ENCODE data around the gene CALN1.

The CALN1 gene

DNA sequence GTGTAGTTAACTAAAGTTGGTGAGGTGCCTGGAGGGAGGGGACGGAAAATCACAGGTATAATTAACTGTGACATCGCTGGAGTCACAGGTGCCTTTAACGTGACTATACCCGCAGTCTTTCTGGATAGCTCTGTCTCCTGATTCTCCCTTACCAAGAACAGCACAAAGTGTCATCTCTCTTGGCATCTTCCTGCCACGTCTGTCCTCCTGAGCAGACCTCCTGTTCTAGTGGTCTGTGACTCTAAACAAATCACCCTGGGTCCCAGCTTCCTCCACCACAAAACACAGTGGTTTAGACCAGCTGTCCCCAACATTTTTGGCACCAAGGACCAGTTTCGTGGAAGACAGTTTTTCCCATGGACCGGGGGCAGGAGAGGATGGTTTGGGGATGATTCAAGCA, 90.5 kb downstream of the CALN1 start:
- no peak for DNase-seq

DNA sequence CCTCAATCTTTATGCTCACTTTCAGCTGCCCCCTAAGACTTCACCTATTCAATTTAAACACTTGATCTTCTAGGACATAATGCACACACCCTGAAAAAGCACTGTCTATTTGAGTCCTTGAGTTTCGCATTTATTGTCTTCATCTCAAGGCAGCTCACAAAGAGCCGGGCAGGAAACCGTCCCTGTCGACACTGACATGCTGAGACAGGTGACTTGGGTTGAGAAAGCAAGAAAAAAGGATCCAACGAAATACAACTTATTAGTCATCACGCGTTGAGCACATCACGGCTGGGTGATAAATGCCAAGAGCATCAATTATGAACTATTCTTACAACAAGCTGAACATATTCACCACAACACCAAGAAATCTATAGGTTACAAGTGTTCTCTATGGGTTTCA, 91.1 kb downstream of the CALN1 start:
- no peak for DNase-seq

DNA sequence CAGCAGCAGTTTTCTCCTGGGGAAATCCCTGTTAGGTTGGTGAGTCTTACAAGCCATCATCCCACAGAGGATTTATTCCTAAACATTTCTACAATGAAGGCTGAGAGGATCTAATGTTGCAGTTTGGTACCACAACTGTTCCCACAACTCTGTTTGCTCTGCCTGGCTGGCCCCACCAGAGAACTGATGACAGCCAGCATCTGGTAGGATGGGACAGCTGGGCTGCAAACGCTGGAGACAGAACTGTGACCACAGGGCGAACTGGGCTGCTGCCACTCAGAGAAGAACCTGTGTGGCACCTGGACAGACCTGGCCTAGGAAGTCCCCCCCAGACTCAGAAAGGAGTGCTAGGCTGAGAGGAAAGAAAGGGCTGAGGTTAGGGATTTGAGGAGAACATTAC, 94.8 kb downstream of the CALN1 start:
- no peak for DNase-seq

DNA sequence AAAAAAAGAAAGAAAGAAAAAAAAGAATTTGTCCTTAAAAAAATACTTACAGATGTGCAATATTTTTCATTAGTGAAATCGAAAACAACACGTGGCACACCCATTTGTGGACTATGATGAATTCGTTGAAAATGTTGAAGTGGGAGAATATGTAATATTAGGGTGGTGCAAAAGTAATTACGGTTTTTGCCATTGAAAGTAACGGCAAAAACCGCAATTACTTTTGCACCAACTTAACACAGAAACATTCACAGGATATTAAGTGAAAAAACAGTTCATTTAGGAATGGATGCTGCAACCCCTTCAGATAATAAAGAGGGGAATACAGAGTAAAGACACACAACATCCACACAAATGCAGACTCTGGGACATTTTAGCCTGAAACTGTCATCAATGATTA, 96.0 kb downstream of the CALN1 start:
- no peak for DNase-seq

DNA sequence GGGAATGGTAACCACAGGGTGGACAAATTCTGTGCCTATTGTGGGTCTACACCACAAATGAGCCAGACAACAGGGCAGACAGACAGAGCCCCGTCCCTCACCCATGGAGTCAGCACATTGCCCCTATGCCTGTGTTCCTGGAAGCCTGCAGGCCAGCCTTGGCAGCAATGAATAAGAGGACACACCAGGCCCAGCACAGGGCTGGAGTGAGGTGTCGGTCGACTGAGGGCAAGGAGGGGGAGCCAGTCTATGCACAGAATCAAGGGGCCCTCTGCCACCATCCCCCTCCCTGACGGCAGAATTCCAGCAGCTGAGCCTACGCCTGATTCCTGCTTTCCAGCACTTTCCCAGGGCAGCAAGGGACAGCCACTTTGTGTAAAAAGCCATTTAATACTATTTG, 98.2 kb downstream of the CALN1 start:
- no peak for DNase-seq

DNA sequence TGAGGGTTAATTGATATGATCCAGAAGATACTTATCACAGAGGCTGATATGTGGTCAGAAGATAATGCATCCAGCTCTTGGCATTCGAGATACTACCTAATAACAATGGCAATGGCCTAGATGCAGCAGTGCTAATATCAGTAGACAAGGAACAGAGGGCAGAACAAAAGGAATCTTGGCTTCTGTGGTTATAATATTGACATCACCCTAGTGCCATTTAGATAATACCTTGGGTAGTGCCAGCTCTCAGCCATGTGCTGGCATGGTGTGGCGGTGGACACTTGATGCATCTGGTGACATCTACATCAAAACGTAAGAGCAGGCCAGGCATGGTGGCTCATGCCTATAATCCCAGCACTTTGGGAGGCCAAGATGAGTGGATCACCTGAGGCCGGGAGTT, 101.8 kb downstream of the CALN1 start:
- no peak for DNase-seq

DNA sequence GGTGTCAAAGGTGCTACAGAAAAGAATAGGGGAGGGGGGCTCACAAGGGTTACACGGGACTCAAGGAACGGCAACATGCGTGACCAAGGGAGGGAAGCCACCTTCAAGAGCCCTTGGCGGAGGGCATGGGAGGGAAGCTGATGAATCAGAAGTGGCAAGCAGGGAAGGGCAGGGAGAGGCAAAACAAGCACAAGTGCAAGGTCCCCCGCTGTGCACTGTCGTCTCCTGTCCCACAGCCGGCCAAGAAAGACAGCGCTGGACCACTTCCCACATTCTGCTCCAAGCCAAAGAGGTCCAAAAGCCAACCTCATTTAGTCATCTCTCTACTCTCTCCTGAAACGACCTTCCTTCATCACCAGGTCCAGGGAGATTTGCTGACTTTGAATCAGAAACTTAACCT, 102.7 kb downstream of the CALN1 start:
- no peak for DNase-seq

DNA sequence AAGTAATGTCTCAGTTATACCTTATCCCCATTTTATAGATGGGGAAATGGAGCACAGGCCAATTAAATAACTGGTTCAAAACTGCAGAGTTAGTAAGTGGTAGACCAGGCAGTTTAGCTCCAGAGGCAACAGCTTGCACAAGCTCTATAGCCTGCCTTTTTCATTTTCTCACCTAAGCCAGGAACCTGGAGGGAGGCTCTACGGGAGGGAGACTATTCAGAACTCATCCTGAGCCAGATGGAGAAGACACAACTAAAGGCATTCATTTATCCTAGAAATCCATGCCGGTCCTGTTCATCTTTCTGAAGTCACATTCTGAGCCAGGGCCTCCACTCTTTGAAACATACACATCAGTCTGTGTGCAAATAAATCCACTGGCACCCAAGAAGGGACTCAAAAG, 103.2 kb downstream of the CALN1 start:
- DNase-seq: no peak

DNA sequence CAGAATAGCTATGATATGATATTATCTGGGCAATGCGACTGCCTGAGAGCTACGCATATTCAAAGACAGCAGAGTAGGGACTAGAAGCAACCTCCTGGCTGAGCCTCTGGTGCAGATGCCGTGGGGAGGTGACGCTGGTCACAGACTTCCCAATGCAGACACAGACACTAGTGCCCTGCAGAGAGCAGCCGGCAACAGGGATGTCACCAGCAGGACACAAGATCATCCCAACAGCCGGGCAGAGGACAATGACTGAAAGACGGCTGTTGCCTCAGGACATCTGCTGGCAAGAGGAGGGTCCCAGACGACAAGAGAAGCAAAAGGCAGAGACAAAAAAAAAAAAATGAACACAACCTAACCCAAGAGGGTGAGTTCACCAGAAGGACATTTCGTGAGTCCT, 104.6 kb downstream of the CALN1 start:
- no peak for DNase-seq

DNA sequence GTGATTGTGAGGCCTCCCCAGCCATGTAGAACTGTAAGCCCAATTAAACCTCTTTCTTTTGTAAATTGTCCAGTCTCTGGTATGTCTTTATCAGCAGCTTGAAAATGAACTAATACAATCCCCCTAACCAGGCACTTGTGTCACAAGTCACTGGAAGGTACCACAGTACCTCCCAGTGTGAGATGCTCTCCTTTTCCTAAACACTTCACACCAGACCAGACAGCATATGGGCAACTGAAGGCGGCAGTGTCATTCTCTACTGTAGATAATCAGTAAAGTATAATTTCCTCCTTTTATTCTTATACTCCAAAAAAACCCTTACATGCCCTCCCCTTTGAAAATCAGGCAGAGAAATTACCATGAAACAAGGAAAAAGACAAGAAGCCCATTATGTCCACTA, 113.2 kb downstream of the CALN1 start:
- DNase-seq: no peak

DNA sequence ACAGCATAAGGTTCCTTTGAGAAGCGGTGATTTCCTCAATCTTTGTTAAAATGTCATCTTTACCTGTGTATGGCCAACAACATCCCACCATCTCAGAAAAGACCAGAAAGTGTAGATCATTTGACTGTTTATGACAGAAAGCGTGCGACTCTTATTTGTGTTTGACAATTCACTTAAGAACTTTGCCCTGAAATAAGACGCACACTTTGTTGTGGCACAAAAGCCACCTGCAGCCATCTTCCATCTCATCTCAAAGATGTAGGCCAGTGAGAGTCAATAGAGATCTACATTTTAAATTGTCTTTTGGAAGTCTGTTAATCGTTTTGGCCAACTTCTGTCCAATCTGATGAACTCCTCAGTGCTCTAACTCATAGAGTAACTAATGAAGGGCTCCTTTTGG, 114.0 kb downstream of the CALN1 start:
- no peak for DNase-seq

DNA sequence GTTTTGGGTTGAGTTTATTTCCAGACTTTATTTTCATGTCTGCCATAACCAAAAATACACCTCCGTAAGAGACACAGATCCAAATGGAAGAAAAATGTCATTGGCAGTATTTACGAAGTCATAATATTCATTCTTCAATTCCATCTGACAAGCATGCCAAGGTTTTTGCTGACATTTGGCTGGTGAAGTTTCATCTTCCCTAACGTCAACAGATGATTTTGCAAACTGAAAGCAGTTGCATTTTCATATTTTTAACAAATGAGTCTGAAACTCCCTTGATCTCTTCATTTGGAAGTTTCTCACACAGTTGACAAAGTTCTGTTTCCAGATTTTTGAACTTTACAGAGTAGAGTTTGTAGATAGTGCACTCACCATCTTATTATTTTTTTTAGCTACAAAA, 114.5 kb downstream of the CALN1 start:
- no peak for DNase-seq

DNA sequence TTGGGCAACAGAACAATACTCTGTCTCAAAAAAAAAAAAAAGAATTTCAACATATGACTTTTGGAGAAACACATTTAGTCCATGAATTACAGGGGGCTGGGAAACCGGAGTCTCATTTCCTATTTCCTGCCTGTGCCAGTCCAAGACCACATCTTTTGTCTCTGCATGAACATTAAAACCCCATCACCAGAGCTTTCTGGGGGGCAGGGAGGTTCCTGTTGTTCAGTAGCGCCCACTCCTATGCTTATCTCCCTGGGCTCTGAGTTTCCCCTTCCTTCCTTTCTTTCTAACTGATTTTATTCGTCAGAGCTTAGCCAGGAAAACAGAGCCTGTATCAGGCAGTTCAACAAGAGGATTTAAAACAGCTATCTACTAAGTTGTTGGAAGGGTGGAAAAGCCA, 119.3 kb downstream of the CALN1 start:
- no peak for DNase-seq

DNA sequence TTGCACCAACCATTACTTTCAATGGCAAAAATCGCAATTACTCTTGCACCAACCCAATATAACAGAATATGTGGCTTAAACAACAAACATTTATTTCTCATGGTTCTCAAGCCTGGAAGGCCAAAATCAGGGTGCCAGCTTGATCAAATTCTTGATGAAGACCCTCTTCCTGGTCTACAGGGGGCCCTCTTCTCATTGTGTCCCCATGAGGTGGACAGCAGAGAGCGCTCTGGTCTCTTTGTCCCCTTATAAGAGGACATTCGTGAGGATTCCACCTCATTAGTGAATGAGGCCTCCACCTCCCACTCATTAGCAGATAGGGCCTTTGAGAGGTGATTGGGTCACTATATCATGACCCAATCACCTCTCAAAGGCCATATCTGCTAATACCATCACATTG, 120.0 kb downstream of the CALN1 start:
- no peak for DNase-seq

DNA sequence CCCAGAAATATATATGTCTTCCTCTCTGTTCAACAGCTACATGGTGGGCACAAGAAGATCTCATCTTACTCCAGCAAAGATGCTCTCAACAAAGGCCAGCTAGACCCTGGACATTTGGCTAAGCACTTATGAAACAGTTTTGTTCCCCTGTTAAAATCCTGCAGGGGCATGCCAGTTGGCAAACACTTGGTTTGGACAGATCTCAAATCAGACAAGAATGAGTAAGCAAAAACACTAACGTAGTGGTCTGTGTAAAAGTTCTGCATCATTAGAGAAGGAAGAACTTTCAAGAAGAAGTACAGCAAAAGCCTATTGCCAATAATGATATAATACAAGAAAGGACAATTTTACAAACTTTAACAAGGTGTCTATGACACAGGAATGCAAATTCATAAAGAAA, 125.6 kb downstream of the CALN1 start:
- DNase-seq: no peak

DNA sequence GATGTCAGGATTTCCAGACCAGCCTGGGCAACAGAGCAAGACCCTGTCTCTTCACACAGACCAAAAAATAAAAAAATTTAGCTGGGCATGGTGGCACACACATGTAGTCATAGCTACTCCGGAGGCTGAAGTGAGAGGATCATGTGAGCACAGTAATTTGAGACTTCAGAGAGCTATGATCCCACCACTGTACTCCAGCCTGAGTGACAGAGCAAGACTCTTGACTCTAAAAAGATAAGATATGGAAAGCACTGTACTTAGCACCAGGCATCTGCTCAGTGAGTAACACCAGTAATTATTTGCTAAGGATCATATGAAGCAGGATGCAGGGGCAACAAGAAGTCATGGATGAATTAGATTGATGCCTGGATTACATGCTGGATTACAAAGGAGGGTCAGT, 128.8 kb downstream of the CALN1 start:
- DNase-seq: no peak

DNA sequence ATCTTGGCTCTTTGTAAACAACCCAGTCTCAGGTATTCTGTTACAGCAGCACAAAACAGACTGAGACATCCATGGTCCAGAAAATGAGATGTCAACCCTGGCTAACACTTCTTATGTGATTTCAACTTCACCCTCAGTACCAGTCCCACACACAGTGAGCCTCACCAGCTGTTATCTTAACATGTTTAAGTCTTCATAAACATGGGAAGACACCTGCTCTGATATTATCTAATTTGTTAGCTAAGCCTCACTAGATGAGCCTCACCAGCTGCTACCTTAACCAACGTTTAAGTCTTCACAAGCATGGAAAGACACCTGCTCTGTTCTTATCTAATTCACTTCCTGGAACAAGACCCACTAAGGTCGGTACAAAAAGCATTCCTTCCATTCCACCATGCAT, 130.8 kb downstream of the CALN1 start:
- no peak for DNase-seq

DNA sequence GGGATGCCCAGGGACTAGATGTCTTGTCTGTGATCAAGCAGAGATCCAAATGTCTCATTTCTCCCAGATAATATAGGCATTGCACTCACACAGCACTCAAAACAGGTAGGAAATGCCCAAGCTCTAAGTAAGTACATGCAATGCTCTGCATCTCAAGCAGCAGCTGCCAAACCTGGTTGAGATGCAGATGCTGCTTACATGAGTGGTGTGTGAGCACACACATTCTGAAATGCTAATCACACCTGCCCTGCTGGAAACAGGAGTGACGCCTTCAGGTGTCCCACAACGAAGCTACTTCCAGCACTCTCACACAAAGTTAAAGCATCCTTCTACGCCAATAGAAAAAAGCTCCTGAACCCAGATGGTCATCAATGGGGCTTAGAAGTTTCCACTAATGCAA, 132.9 kb downstream of the CALN1 start:
- no peak for DNase-seq

DNA sequence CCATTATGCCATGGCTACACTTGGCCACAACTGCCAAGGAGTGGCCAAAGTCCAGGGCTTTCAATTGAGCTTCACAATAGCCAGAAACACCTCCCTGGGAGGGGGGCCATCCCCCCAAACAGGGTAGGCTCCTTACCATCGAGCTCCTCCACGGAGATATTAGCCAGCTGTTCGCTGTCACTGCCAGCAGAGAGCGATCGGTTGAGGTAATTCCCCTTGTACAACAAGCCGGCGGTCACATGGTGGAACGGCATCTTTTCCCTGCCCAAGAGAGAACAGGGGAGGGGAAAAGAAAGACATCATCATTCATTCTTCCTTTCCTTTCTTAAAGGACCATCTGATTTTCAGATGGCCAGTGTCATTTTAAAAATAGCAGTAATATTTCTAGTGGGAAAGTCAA, 133.6 kb downstream of the CALN1 start:
- DNase-seq: no peak

DNA sequence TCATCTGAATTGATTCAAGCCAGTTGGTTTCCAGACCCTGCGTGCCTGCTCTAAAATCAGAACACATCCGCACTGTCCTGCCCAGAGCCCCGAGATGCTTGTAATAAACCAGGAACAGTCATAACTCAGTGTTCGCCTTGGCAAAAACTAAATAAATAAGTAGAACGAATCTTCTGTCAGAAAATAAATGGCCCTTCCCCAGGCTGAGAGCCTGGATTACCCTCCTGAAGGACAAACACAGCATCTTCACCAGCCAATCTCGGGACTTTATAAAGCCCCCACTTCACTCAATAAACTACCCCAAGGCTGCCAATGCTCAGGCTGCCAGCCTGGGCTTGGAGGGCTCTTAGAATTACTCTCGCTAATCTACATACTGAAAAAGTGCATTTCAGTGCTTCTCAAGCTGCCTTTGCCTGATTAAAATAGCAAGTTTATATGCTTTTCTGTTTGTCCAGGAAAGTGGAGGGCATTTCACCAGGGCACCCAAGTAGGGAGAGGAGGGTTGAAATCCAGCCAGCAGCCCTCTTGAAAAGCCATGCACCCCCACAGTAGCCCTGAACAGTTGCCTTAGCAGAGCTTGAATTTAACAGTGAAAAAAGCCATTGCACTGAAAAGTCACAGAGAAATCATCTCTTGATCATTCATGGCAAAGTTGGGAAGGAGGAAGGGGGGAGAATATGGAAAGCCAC, 136.6 kb downstream of the CALN1 start:
- no peak for DNase-seq

DNA sequence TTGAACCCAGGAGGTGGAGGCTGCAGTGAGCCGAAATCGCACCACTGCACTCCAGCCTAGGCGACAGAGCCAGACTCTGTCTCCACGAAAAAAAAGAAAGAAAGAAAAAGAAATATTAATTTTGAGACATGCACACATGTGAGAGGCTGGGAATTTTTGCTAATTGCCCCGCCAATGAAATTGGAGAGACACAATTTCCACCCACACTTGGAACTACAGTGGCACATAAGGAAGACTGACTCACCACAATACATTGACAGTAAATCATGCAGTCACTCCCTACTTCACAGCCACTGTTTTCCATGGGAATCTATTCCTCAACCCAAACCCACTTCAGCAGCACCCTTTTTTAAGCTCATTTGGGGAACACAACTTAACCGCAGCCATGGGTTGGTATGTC, 139.7 kb downstream of the CALN1 start:
- DNase-seq: no peak

DNA sequence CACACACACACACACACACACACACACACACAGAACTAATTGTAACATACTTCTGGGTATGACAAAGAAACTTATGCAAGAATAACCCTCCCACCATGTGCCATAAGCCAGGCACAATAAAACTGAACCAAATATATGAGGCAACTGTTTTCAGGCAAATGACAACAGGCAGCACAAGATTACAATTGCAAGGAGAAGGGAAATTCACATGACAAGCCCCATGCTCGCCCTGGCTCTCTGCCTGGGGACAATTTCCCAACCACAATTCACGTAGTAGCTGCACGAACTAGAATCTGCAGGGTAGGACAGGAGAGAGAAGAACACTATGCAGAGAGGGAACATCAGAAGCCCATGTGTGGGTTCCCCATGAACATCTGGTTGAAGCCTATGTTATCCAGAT, 143.3 kb downstream of the CALN1 start:
- DNase-seq: no peak

DNA sequence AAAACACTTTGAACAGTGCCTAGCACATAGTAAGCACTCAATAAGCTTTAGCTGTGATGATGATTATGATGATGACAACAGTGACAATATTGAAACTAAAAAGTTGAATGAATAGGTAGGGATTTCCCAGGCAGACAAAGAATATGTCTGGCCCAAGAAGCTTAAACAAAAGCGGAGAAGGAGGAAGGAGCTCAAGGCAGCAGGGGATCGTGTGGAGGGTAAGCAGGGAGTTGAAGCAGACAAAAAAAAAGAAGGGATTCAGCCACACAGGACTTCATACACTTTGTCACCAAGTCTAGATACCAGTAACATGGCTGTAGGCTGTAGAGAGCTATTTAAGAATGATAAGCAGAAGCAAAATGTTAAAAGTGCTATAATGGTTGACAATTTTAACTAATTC, 144.0 kb downstream of the CALN1 start:
- DNase-seq: no peak

DNA sequence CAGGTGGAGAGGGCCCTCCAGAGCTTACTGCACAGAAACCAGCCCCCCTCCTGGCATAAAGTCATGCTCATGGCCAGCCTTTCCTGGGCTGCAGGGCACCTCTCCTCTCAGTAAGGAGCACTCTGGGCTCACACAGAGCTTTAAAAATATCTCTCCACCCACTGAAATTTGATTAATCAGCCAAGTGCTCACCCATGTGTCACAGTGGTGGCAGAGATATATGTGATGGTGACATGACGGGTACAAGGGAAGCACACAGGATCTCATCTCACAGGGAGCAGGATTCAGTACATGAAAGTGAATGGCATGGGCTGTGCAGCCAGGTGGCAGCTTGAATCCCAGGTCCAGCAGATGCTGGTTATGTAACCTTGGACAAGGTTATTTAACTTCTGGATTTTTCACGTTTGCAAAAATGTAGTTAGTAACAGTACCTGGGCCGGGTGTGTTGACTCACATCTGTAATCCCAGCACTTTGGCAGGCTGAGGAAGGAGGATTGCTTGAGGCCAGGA, 144.8 kb downstream of the CALN1 start:
- DNase-seq: no peak

DNA sequence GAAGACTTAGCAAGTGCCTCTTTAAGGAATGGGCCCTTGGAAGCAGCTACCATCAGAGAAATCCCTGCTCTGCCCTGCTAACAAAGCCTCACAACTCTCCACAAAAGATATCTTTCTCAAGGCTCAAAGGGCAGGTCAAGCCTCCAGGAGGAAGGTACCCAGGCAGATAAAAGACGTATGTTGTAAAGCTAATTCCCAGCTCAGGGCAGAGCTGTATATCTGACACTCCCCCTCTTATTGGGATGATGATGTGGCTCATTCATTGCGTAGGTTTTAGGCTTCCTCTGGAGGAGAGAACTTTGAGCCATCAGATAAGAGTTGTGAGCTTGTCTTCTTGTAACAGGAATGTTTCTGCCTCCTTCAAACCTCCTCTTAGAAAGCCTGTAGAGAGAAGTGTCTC, 145.4 kb downstream of the CALN1 start:
- DNase-seq: no peak

Data from T-helper 1 cell (primary cell).